Thyroid gland (tissue), 4 donors: Measurements from ENCODE around the gene TRAM1L1.

Source experiments
- POLR2A ChIP-seq, 2 donors: fragments of 450-650 bp; IDR thresholded peaks; one replicate each; pipeline ENCODE4 v1.6.1; 2017; ENCODE audit warnings: antibody characterized with exemption in 2 of 2, mild to moderate bottlenecking in 2 of 2, moderate library complexity in 1 of 2
- TF ChIP-seq, protein P1 (sequence below), 6 experiments: fragments of 200-600 bp in 3 of 6; fragments of 450-650 bp in 3 of 6; sonication (generic) in 3 of 6; IDR thresholded peaks; one replicate each; pipeline ENCODE4 v1.5.1; 2016 to 2019; ENCODE audit warnings: antibody characterized with exemption in 6 of 6, mild to moderate bottlenecking in 2 of 6, inconsistent platforms in 1 of 6, moderate library complexity in 1 of 6

- TF ChIP-seq, protein P1, sequence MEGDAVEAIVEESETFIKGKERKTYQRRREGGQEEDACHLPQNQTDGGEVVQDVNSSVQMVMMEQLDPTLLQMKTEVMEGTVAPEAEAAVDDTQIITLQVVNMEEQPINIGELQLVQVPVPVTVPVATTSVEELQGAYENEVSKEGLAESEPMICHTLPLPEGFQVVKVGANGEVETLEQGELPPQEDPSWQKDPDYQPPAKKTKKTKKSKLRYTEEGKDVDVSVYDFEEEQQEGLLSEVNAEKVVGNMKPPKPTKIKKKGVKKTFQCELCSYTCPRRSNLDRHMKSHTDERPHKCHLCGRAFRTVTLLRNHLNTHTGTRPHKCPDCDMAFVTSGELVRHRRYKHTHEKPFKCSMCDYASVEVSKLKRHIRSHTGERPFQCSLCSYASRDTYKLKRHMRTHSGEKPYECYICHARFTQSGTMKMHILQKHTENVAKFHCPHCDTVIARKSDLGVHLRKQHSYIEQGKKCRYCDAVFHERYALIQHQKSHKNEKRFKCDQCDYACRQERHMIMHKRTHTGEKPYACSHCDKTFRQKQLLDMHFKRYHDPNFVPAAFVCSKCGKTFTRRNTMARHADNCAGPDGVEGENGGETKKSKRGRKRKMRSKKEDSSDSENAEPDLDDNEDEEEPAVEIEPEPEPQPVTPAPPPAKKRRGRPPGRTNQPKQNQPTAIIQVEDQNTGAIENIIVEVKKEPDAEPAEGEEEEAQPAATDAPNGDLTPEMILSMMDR (IDR thresholded peaks at IDR 0.05), result peak in 1 of 6 experiments; percentile 16
- TF ChIP-seq POLR2A (IDR thresholded peaks at IDR 0.05), result peak in 1 of 2 donors; percentile 27
Measured at GRCh38 chr4:117084866-117085701, at the start of gene TRAM1L1.
